ENCODE measurements around the gene TNS3.

The TNS3 gene

GRCh38 chr7:47239034-47239433 lies 342.9 kb downstream of the TNS3 start:
- DNase-seq (ENCODE audit: low read depth): no peak
- TF ChIP-seq CTCF (IDR thresholded peaks at IDR 0.05; ENCODE audit: control insufficient read depth, insufficient read depth, low read depth, low read length, missing control alignments): no peak
- no peak overlapping the region for H3K4me3 ChIP-seq (ENCODE audit: control insufficient read depth, low read depth, low read length)

- DNase-seq (ENCODE audit: low read depth): no peak
- TF ChIP-seq CTCF (IDR thresholded peaks at IDR 0.05; ENCODE audit: control insufficient read depth, insufficient read depth, low read depth, low read length, missing control alignments): no peak
- no peak overlapping the region for H3K4me3 ChIP-seq (ENCODE audit: control insufficient read depth, low read depth, low read length)
Observed at GRCh38 chr7:47236480-47237129, 345.3 kb downstream of the TNS3 start.

- no peak overlapping the region for H3K4me3 ChIP-seq (ENCODE audit: control insufficient read depth, low read depth, low read length)
- DNase-seq (ENCODE audit: low read depth): no peak
Observed at GRCh38 chr7:47233996-47234395, 347.9 kb downstream of the TNS3 start.

GRCh38 chr7:47232751-47233412 lies 349.0 kb downstream of the TNS3 start:
- DNase-seq (ENCODE audit: low read depth): no peak
- no peak overlapping the region for H3K4me3 ChIP-seq (ENCODE audit: control insufficient read depth, low read depth, low read length)
- TF ChIP-seq CTCF (IDR thresholded peaks at IDR 0.05; ENCODE audit: control insufficient read depth, insufficient read depth, low read depth, low read length, missing control alignments): peak; percentile 21

More at GRCh38 chr7:47233996-47234395, 347.9 kb downstream of the TNS3 start:
- no peak for TF ChIP-seq CTCF (IDR thresholded peaks at IDR 0.05; ENCODE audit: control insufficient read depth, insufficient read depth, low read depth, low read length, missing control alignments)

- no peak for DNase-seq (ENCODE audit: low read depth)
- no peak overlapping the region for H3K4me3 ChIP-seq (ENCODE audit: control insufficient read depth, low read depth, low read length)
- no peak for TF ChIP-seq CTCF (IDR thresholded peaks at IDR 0.05; ENCODE audit: control insufficient read depth, insufficient read depth, low read depth, low read length, missing control alignments)
Observed at GRCh38 chr7:47231627-47232026, 350.3 kb downstream of the TNS3 start.

- no peak for TF ChIP-seq CTCF (IDR thresholded peaks at IDR 0.05; ENCODE audit: control insufficient read depth, insufficient read depth, low read depth, low read length, missing control alignments)
- DNase-seq (ENCODE audit: low read depth): no peak
- no peak overlapping the region for H3K4me3 ChIP-seq (ENCODE audit: control insufficient read depth, low read depth, low read length)
Observed at GRCh38 chr7:47231032-47231431, 350.9 kb downstream of the TNS3 start.
